ENCODE results near the gene NUMB. TPM values are rescaled to one million over a fixed set of nuclear protein-coding genes. Genes with fewer than 3 reads are reported as not detected.

The NUMB gene
- total and polyA plus RNA-seq, 2 of the 13 experiments (the other 11 are each of a cell fraction or from before 2014, with no cell fraction given): 20.3 to 71.1 TPM

DNA sequence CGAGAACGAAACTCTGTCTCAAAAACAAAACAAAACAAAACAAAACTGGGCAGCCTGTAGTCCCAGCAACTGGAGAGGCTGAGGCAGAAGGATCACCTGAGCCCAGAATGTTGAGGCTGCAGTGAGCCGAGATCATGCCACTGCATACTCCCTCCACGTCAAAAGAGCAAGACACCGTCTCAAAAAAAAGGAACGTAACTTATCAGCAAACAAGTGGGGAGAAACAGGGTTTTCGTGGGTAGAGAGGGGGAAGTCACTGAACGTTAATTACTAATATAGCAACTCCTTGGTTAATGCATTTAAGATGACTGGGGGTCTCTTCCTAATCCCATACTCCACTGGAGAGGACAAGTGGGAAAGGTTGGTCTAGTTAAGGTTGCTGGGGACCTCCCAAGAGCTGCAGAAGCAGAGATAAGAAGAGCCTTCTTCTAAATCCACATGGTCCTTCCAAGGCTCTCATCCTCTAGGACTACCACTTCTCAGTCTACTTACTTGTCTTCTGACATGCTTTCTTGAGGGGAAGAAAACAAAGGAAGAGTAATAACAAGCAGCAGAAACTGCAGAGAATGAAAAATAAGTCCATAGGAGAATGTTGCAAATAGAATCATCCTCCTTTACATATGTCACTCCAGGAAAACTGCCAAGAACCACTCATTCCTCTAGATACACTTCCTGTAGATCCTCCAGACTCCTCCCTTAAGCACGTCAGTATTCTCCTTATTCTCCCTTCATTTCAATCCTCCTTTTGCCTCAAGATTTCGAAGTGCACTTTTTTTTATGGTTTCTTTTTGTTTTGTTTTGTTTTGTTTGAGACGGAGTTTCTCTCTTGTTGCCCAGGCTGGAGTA is 5.8 kb downstream of the NUMB start:
- 96% methylated on average over 11 of the region's 11 CpGs for WGBS (ENCODE audit: low lambda C conversion rate)
- ATAC-seq (no peak), DNase-seq (ENCODE audit: low spot score) (no peak), FAIRE-seq (no peak)
- POLR2A ChIA-PET: no interaction called here
- Histone ChIP-seq H3K4me3 (replicated peaks in 1 of 3; ENCODE audit: insufficient read depth in 1 of 3, low read depth in 2 of 3, low read length in 3 of 3) (no peak overlapping the region), H3K79me2 (ENCODE audit: insufficient read depth, low read length) (peaks cover 88% of the 10 kb centered on the region), H3K36me3 (replicated peaks in 1 of 2; ENCODE audit: control insufficient read depth in 1 of 2, insufficient read depth in 2 of 2, low read length in 2 of 2) (peaks cover 0 to 1% of the 10 kb centered on the region in 2 experiments; a peak in 2 of 5 replicates), H3K27ac (ENCODE audit: extremely low read length, insufficient read depth, low read length) (no peak overlapping the region), H4K20me1 (ENCODE audit: insufficient read depth, low read length) (peaks cover 3% of the 10 kb centered on the region; the same call in 1 of the 2 replicates), H3K9ac (ENCODE audit: insufficient read depth, low read depth, low read length) (no peak overlapping the region), H2AFZ (ENCODE audit: low read length) (no peak overlapping the region), H3K4me1 (ENCODE audit: insufficient read depth, low read length) (peaks cover 22% of the 10 kb centered on the region), H3K4me2 (ENCODE audit: low read depth, low read length) (no peak overlapping the region), H3K9me3 (ENCODE audit: low read length) (no peaks in the 10 kb centered on the region), H3K27me3 (ENCODE audit: control insufficient read depth in 1 of 2, insufficient read depth in 2 of 2, low read length in 2 of 2) (no peaks in the 10 kb centered on the region; a peak in 1 of 5 replicates)
- intact Hi-C loops (cut with micrococcal nuclease; ENCODE audit: unreplicated experiment): no loop called here
- TF ChIP-seq ZNF777 (CRISPR knock-in tag; IDR thresholded peaks at IDR 0.05) (no peak), PCBP1 (IDR thresholded peaks at IDR 0.05; ENCODE audit: borderline replicate concordance, low read depth, low read length) (no peak), MATR3 (CRISPR knock-in tag; IDR thresholded peaks at IDR 0.05) (no peak), SRSF4 (IDR thresholded peaks at IDR 0.05; ENCODE audit: low read depth, low read length, poor library complexity, severe bottlenecking) (no peak), ARNT2 (CRISPR knock-in tag; IDR thresholded peaks at IDR 0.05; ENCODE audit: low read depth) (no peak), MAF1 (CRISPR knock-in tag; IDR thresholded peaks at IDR 0.05; ENCODE audit: borderline replicate concordance) (no peak), CREM (IDR thresholded peaks at IDR 0.05) (no peak), CREM (CRISPR knock-in tag; IDR thresholded peaks at IDR 0.05) (no peak), CBX2 (IDR thresholded peaks at IDR 0.05; ENCODE audit: low read depth, low read length) (no peak), CBX2 (CRISPR knock-in tag; IDR thresholded peaks at IDR 0.05; ENCODE audit: low read depth) (no peak), ZNF224 (CRISPR knock-in tag; IDR thresholded peaks at IDR 0.05) (no peak)
- TF ChIP-seq, protein P1, sequence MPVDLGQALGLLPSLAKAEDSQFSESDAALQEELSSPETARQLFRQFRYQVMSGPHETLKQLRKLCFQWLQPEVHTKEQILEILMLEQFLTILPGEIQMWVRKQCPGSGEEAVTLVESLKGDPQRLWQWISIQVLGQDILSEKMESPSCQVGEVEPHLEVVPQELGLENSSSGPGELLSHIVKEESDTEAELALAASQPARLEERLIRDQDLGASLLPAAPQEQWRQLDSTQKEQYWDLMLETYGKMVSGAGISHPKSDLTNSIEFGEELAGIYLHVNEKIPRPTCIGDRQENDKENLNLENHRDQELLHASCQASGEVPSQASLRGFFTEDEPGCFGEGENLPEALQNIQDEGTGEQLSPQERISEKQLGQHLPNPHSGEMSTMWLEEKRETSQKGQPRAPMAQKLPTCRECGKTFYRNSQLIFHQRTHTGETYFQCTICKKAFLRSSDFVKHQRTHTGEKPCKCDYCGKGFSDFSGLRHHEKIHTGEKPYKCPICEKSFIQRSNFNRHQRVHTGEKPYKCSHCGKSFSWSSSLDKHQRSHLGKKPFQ (CRISPR knock-in tag; IDR thresholded peaks at IDR 0.05; ENCODE audit: insufficient replicate concordance): no peak
- TF ChIP-seq, protein P2, sequence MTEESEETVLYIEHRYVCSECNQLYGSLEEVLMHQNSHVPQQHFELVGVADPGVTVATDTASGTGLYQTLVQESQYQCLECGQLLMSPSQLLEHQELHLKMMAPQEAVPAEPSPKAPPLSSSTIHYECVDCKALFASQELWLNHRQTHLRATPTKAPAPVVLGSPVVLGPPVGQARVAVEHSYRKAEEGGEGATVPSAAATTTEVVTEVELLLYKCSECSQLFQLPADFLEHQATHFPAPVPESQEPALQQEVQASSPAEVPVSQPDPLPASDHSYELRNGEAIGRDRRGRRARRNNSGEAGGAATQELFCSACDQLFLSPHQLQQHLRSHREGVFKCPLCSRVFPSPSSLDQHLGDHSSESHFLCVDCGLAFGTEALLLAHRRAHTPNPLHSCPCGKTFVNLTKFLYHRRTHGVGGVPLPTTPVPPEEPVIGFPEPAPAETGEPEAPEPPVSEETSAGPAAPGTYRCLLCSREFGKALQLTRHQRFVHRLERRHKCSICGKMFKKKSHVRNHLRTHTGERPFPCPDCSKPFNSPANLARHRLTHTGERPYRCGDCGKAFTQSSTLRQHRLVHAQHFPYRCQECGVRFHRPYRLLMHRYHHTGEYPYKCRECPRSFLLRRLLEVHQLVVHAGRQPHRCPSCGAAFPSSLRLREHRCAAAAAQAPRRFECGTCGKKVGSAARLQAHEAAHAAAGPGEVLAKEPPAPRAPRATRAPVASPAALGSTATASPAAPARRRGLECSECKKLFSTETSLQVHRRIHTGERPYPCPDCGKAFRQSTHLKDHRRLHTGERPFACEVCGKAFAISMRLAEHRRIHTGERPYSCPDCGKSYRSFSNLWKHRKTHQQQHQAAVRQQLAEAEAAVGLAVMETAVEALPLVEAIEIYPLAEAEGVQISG (CRISPR knock-in tag; IDR thresholded peaks at IDR 0.05): no peak
- CTCF ChIA-PET (ENCODE audit: low intra/inter-chr PET ratio, low total read pairs): no interaction called here
- in situ Hi-C loops (cut with HindIII; ENCODE audit: extremely low pct_ligation_motif_present, low pct_unique_long_range_greater_than_20kb): loop anchor here (25.0 kb wide), 1 partner anchor 415 kb away; the partner anchor contains the start of gene ZFYVE1
- no TSS peak for BruUV-seq (replicated peaks)
